Right forelimb (tissue), 1 donor: ENCODE measurements around the gene CENPU.
"Not testable (repeated sequence)": the region's sequence is repeated elsewhere in the genome, so short reads cannot be mapped to it uniquely, and the experiment has no call there.

Experiments
- DNase-seq: peaks from one replicate; pipeline ENCODE4 v3.0.0-alpha.2; 2018

Gene CENPU

GRCh38 chr4:184660978-184661377, 72.9 kb downstream of the CENPU start:
- no peak for DNase-seq

- not testable (repeated sequence) for DNase-seq
Measured at GRCh38 chr4:184657820-184658219, 76.1 kb downstream of the CENPU start.

DNA sequence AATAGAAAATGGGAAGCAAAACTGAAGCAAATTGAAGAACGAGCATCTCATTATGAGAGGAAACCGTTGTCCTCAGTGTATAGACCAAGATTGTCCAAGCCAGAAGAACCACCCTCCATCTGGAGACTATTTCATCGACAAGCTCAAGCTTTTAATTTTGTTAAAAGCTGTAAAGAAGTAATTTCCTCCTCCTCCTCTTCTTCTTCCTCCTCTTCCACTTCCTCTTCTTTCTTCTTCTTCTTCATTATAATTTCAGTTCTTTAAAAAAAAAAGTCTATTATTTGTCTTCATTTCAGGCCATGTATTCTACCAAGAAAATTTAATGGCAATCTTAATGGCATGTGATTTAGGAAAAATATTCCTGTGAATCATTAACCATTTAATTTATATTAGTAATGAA, 76.8 kb downstream of the CENPU start:
- no peak for DNase-seq

GRCh38 chr4:184655889-184656869, 77.7 kb downstream of the CENPU start:
- no peak for DNase-seq

GRCh38 chr4:184653650-184654049, 80.2 kb downstream of the CENPU start:
- DNase-seq, result no peak

- not testable (repeated sequence) for DNase-seq
Measured at GRCh38 chr4:184652681-184653080, 81.2 kb downstream of the CENPU start.

GRCh38 chr4:184651899-184652298, 82.0 kb downstream of the CENPU start:
- DNase-seq, result no peak

DNA sequence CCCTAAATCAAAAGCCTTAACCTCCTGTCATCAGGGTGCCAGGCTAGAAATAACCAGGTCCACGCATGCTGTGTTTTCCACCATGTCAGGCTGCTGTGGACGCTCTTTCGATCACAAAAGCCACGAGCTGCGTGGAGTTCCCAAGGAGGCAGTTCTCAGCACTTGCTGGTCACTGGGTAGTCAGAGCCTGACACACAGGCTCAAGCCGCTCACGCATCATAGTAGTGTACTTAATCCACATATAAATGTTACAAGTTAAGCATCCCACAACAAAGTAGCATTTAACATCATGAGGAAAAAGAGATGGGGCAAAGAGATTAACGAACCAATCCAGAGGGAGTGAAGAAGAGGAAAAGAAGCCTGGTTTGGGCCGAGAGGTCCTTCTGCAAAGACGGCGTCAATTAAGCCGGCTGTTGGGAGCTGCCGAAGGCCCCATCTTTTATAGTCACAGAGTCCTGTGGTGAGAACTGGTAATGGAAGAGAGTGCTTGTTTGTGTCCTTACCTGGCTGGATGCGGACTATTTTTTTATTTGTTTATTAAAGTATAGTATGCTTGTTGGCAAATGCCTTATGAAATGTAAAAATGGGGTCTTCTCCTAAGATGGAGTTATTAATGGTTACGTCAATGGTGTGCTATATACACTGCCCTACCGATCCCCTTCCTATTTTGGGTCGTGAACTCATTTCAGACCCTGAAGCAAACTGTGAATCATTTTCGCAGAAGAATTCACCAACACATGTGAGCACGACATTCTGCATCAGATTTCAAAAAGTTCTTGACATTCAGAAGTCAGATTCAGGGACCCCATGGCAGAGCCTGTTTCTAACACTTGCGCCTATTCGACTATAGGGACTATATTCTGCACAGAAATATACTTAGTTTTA, 83.7 kb downstream of the CENPU start:
- DNase-seq, result no peak

DNA sequence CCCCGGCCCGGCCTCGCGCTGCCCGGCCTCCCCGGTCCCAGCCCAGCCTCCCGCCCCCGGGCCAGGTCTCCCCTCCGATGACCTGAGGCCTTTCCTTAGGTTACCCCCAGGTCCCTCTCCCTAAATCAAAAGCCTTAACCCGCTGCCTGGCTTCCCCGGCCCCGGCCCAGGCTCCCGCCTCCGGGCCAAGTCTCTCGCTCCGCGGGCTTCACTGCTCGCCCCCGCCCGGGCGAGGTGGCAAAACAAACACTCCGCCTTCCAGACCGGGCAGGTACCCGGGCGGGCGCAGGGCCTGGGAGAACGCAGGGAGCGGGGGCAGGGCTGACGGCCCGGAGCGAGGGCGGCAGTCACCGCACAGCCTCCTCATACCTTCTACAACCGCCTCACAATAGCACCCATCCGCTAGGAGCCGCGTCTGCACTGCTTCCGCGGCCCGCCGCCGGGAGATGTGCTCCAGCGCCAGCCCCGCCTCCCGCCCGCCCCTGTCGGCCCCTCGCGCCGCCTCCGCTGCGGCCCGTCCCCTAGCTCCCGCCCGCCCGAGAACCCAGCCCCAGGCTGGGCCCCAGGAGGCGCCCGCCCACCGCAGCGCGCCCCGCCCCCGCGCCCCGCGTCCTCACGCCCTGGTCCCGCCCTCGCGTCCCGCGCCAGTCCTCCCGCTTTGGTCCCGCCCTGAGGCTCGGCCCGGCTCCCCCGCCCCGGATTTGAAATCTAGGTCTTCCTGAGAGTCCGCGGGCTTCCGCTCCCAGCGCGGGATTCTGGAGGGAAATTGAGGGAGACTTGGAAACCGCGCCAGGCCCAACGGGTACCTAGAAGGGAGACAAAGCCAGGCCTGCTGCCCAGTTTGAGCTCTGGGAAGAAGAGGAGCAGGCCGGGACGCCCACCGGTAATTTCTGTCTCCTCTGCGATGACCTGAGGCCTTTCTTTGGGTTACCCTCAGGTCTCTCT, 84.6 kb downstream of the CENPU start, which contains the start of the genes CASP3 and PRIMPOL:
Gene CASP3 (minus strand): TSS at position 422 of the 945 bp plus-strand sequence. CDS start 10,994 bp downstream, outside the sequence.
Gene PRIMPOL (plus strand): TSS at position 713 of the 945 bp plus-strand sequence. CDS start 7,403 bp downstream, outside the sequence.
- peak; percentile 99 for DNase-seq

DNA sequence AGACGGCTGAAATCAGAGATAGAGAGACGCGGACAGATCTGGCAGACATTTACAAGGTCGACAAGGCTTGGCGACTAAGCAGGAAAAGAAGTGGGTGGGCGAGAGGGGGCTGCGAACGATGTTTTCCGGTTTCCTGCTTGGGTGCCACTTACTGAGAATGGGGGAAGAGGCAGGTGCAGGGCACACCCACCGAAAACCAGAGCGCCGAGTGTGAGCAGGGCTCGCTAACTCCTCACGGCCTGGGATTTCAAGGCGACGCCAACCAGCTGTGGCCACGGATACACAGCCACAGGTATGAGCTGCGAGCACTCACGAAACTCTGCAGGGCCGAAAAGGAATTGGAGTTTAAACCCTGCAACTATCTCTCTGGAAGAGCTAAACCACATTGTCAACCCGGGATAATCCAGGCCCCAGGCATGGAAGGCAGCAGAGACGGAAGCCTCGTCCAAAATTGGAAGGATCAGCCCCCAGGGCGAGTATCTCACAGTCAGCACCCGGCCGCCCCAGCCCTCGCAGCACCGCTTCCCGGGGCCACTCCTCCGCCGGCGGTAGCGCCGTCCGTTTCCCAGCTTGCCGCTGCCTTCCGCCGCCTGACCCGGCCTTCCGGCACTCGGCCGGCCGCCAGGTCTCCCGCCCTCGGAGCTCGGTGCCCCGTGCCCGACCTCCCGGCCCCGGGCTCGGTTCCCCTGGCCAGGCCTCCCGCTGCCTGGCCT, 85.4 kb downstream of the CENPU start:
- DNase-seq, result peak; percentile 78

DNA sequence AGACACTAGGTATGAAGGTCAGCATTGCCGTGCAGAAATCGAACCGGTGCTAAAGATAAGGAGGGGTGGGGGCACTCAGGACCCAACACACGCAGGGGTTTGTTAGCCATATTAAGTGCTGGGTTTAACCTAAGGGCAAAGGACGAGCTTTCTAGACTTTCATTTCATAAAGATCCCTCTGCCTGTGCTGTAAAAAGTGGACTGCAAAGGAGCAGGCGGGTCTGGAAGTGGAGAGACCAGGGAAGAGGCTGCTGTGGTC, 85.9 kb downstream of the CENPU start:
- DNase-seq, result no peak

GRCh38 chr4:184647266-184648053, 86.4 kb downstream of the CENPU start:
- DNase-seq, result no peak

DNA sequence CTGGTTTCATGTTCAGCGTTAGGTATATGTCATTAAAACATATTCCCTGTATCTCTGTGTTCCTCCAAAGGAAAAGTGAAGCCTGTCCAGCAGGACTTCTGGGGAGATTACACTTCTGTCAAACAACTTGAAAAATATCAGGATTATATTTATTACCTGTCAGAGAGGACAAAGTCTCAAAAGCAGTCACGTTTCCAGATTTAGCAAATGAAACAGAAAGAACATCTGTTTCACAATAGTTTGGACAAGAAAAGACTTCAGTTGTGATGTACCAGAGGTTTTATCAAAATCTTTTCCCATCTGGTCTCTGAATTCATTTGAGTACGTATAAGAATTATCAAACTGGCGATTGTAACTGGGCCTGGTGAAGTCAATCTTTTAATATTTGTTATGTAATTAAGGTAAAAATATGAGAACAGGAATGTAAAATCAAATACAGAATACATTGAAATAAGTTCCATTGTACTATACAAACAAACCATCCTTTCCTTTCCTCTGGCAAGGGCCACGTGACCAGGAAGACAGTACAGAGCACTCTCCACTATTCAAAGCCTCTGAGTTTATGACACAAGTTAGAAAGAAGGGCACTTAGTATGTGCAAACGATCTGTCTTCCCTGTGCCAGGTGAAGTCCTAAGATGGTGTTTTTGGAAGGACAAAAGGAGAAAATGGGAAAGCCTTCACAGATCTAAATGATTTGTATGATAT, 87.8 kb downstream of the CENPU start:
- DNase-seq, result no peak

GRCh38 chr4:184644553-184645307, 89.2 kb downstream of the CENPU start:
- DNase-seq, result no peak
